H1 (cell line): ENCODE data around the gene TCIRG1. TPM values are rescaled to one million over a fixed set of nuclear protein-coding genes. Genes with fewer than 3 reads are reported as not detected.
A peak's percentile ranks its signal among the peaks of the same experiment; 100 is the strongest.

Experiments
- JUND ChIP-seq: IDR thresholded peaks from 2 replicates; pipeline ENCODE4 v1.6.1; 2011; ENCODE audit warnings: mild to moderate bottlenecking, improper control_type of control experiment, low read length
- KDM1A ChIP-seq: fragments of 200-600, 300-600 bp; sonication (generic); IDR thresholded peaks from 2 replicates; pipeline ENCODE4 v1.7.1; 2016; ENCODE audit warnings: mild to moderate bottlenecking, low read length, borderline replicate concordance
- NRF1 ChIP-seq: IDR thresholded peaks from 2 replicates; pipeline ENCODE4 v1.6.1; 2011; ENCODE audit warnings: mild to moderate bottlenecking, low read depth, low read length, improper control_type of control experiment
- polyA plus RNA-seq, 7 experiments: library from polyadenylated mRNA; depleted of rRNA in 3 of 7; stranded (reverse) in 5 of 7; unstranded in 2 of 7; fragments of >200 nt in 5 of 7; fragments of 200-250 nt in 2 of 7; gene quantifications; 1 replicate in 5 of 7; 2 replicates in 1 of 7; 4 replicates in 1 of 7; pipeline versions ENCODE4 v1.2.1 to v1.2.3, GENCODE V29; 2011 to 2013; ENCODE audit warnings: missing spikeins in 2 of 7, mixed read lengths in 2 of 7
- total RNA-seq: library from RNA; stranded (reverse); fragmentation: NEBNext Ultra II Directional; extraction: Animal tissue kit (Norgen Biotek cat#: 25700); gene quantifications from 2 replicates; pipeline ENCODE4 v1.2.1, GENCODE V29; 2021

Gene TCIRG1
- total and polyA plus RNA-seq, 2 of the 8 experiments (the other 6 are each of a cell fraction or from before 2014, with no cell fraction given), result 25.3 to 39.6 TPM

DNA sequence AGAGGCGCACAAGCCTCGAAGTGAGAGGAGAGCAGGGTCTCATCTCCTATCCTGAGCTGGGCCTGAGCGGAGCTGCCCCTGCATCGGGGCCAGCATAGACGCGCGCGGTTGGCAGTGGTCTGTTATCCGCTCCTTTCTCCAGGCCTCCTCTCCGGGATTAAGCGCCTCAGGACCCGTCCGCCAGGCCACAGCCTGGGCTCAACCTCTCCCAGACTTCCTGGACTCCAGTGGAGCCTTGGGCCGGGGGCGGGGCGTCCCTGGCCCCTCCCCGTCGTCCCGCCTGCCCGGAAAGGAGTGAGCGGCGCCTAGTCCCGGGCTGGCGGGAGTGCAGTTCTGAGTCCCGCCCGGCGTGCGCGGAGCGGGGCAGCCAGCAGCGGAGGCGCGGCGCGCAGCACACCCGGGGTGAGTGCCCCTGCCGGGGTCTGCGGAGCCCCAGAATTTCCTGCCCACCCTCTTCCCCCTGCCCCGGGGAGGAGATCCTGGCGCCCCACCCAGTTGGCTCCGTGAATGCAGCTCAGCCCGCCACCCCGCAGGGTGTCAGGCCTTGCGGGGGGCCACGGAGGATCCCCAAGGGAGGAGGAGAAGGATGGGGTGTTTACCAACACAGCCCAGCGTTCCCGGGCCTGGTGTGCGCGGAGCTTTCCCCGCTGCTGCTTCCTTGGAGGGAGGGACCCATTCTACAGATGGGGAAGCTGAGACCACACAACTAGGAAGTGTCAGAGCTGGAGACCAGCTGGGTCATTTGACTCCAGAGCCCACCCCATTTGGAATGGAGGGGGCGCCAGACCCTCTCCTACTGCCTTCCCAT, at the start of gene TCIRG1 (continued):
- TF ChIP-seq KDM1A, result peak; percentile 99
- no peak for TF ChIP-seq JUND
- TF ChIP-seq NRF1, result no peak
- TF ChIP-seq, all 59 proteins: peak for 8
